Uterus (tissue), 2 donors: ENCODE measurements around the gene CGNL1.
A peak's percentile ranks its signal among the peaks of the same experiment; 100 is the strongest.

Source experiments
- POLR2A ChIP-seq, 2 donors: fragments of 450-650 bp; IDR thresholded peaks; one replicate each; pipeline ENCODE4 v1.6.1; 2016; ENCODE audit warnings: antibody characterized with exemption in 2 of 2, mild to moderate bottlenecking in 1 of 2, moderate library complexity in 1 of 2
- TF ChIP-seq, protein P1 (sequence below), 4 experiments: fragments of 200-600 bp in 2 of 4; fragments of 450-650 bp in 2 of 4; sonication (generic) in 2 of 4; IDR thresholded peaks; one replicate each; pipeline ENCODE4 v1.5.1; 2016 to 2019; ENCODE audit warnings: antibody characterized with exemption in 4 of 4, mild to moderate bottlenecking in 2 of 4, moderate library complexity in 1 of 4

DNA sequence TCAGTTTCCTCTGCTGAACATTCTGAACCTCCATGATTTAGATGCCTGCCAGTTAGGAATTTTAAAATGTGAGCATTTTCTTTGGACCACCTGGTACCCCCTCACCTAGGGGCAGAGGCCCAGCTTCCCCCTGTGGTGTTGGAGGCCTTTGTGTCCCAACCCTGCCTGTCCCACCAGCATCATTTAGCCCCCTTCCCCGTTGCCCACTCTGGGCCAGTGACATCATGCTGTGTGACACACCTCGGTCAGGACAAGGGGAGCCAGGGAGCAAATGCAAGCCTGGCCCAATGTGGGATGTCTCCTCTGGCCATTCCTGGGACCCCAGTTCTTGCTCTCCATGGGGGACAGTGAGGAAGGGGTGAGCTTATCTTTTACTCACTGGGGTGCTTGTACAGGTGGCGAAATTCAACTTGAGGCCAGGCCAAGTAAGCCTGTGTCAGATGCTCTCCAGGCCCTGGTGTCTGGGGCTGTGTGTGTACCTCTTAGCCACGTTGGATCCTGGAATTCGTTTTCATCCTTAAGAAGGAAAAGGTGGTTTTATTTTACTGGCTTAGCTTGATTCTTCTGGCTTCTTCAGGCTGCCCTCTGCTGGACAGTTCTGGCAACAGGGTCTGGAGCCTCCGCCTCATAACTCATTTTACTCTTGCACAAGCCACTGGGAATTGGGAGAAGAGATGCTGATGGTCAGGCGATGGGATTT is 165.7 kb downstream of the CGNL1 start:
- TF ChIP-seq, protein P1, sequence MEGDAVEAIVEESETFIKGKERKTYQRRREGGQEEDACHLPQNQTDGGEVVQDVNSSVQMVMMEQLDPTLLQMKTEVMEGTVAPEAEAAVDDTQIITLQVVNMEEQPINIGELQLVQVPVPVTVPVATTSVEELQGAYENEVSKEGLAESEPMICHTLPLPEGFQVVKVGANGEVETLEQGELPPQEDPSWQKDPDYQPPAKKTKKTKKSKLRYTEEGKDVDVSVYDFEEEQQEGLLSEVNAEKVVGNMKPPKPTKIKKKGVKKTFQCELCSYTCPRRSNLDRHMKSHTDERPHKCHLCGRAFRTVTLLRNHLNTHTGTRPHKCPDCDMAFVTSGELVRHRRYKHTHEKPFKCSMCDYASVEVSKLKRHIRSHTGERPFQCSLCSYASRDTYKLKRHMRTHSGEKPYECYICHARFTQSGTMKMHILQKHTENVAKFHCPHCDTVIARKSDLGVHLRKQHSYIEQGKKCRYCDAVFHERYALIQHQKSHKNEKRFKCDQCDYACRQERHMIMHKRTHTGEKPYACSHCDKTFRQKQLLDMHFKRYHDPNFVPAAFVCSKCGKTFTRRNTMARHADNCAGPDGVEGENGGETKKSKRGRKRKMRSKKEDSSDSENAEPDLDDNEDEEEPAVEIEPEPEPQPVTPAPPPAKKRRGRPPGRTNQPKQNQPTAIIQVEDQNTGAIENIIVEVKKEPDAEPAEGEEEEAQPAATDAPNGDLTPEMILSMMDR (IDR thresholded peaks at IDR 0.05), result peak; percentile 64 to 79 (median 73)
- no peak for TF ChIP-seq POLR2A (IDR thresholded peaks at IDR 0.05)
